ENCODE measurements around the gene TMEM125.

GRCh38 chr1:43304314-43304681, 34.5 kb downstream of the TMEM125 start:
- TF ChIP-seq CTCF (conservative IDR thresholded peaks at IDR 0.05; ENCODE audit: low read length) (no peak), EZH2phosphoT487 (IDR thresholded peaks at IDR 0.05; ENCODE audit: borderline replicate concordance) (no peak)
